Panc1 (cell line): ENCODE measurements around the gene C13orf46. TPM values are rescaled to one million over a fixed set of nuclear protein-coding genes. Genes with fewer than 3 reads are reported as not detected.

ENCODE experiments used
- ATAC-seq: fragments of 200-7000 bp; cut with Tn5 transposase; 2 replicates; pipeline ENCODE4 v1.9.1; 2020; ENCODE audit warnings: mild to moderate bottlenecking, moderate library complexity
- BruUV-seq: library from RNA; stranded (reverse); fragments of 400-500 nt; replicated peaks from 2 replicates; lab custom pipeline; 2021; lab: Mats Ljungman, UMichigan
- CTCF ChIA-PET: fragments of 300-600 bp; sonication (Branson Sonifier 250); formaldehyde crosslinking; loops from one replicate; lab custom pipeline; 2022; ENCODE audit warnings: antibody characterized with exemption; lab: Charles Lee
- POLR2A ChIA-PET: fragments of 300-600 bp; sonication (Branson Sonifier 250); formaldehyde crosslinking; loops from one replicate; lab custom pipeline; 2022; ENCODE audit warnings: antibody characterized with exemption; lab: Charles Lee
- DNase-seq: peaks from one replicate; pipeline ENCODE4 v3.0.0-alpha.2; 2010; ENCODE audit warnings: low read depth, low spot score
- H3K27ac ChIP-seq: 2 replicates; pipeline ENCODE4 v1.5.1; 2011; ENCODE audit warnings: mild to moderate bottlenecking, low read length, inconsistent platforms
- H3K27me3 ChIP-seq: fragments of 200-500 bp; sonication (Bioruptor generic); 2 replicates; pipeline ENCODE4 v1.6.0; 2014; ENCODE audit warnings: low read length, inconsistent platforms; ENCODE audit not compliant: control insufficient read depth, insufficient read depth
- H3K36me3 ChIP-seq: fragments of 200-500 bp; sonication (Bioruptor generic); 2 replicates; pipeline ENCODE4 v1.5.1; 2014; ENCODE audit warnings: inconsistent platforms, mild to moderate bottlenecking, low read length, moderate library complexity; ENCODE audit not compliant: control insufficient read depth, insufficient read depth
- H3K4me1 ChIP-seq: 2 replicates; pipeline ENCODE4 v1.5.1; 2011; ENCODE audit warnings: inconsistent platforms, mild to moderate bottlenecking, low read length, moderate library complexity; ENCODE audit not compliant: control insufficient read depth, insufficient read depth
- H3K4me3 ChIP-seq, 2 experiments: 2 replicates each; pipeline ENCODE4 v1.5.1; 2011 to 2012; ENCODE audit warnings: low read depth in 2 of 2, low read length in 2 of 2, mild to moderate bottlenecking in 2 of 2, inconsistent platforms in 1 of 2, moderate library complexity in 1 of 2
- H3K9me3 ChIP-seq: fragments of 200-500 bp; sonication (Bioruptor generic); 2 replicates; pipeline ENCODE4 v1.5.1; 2014; ENCODE audit warnings: low read depth, mild to moderate bottlenecking, inconsistent platforms, low read length, moderate library complexity; ENCODE audit not compliant: control insufficient read depth, insufficient read depth
- CTCF ChIP-seq: fragments of 450-650 bp; IDR thresholded peaks from 2 replicates; pipeline ENCODE4 v1.5.1; 2017; ENCODE audit warnings: mild to moderate bottlenecking
- POLR2AphosphoS5 ChIP-seq: IDR thresholded peaks from 2 replicates; pipeline ENCODE4 v1.6.1; 2012; ENCODE audit warnings: mild to moderate bottlenecking, low read depth, low read length, moderate library complexity
- REST ChIP-seq, 2 experiments: IDR thresholded peaks; 2 replicates each; pipeline ENCODE4 v1.6.1; 2011 to 2012; ENCODE audit warnings: low read depth in 2 of 2, control low read depth in 1 of 2, low read length in 1 of 2, mild to moderate bottlenecking in 1 of 2, moderate library complexity in 1 of 2; ENCODE audit not compliant: insufficient read depth in 1 of 2
- SIN3A ChIP-seq: IDR thresholded peaks from 2 replicates; pipeline ENCODE4 v1.6.1; 2012; ENCODE audit warnings: low read depth, mild to moderate bottlenecking, low read length, moderate library complexity, borderline replicate concordance; ENCODE audit not compliant: insufficient read depth
- TCF7L2 ChIP-seq: IDR thresholded peaks from 2 replicates; pipeline ENCODE4 v1.6.1; 2011; ENCODE audit warnings: mild to moderate bottlenecking, low read depth, low read length, inconsistent platforms
- in situ Hi-C: cut with HindIII; loops from 2 replicates; pipeline ENCODE4 v1.10.0; 2016; ENCODE audit warnings: low sequenced_read_pairs, low pct_unique_long_range_greater_than_20kb
- intact Hi-C: fragments of 100-400 bp; cut with micrococcal nuclease; formaldehyde crosslinking; loops from one replicate; pipeline ENCODE4 v1.10.0; 2022; ENCODE audit not compliant: unreplicated experiment
- total RNA-seq: library from RNA; stranded (reverse); gene quantifications from one replicate; pipeline ENCODE4 v1.2.1, GENCODE V29; 2021; ENCODE audit not compliant: unreplicated experiment

The C13orf46 gene
- total RNA-seq, 1 experiment from 2014 or later, result 2.6 TPM

GRCh38 chr13:113937073-113937472 is 36.8 kb downstream of the C13orf46 start:
- ChIA-PET POLR2A (no interaction called here), CTCF (interaction anchor here (0.7 kb wide), 1 partner anchor 131 kb away, joined by 14 read pairs; no protein-coding TSS in a partner anchor)
- BruUV-seq, result no TSS peak

GRCh38 chr13:113936166-113936965 is 37.5 kb downstream of the C13orf46 start:
- no peak for DNase-seq
- no TSS peak for BruUV-seq
- intact Hi-C loops, result no loop called here
- ChIA-PET POLR2A (no interaction called here), CTCF (interaction anchor here (0.7 kb wide), 1 partner anchor 130 kb away, joined by 14 read pairs; no protein-coding TSS in a partner anchor)
- Histone ChIP-seq H3K36me3 (no peaks in the 10 kb centered on the region), H3K27me3 (no peaks in the 10 kb centered on the region), H3K27ac (no peak overlapping the region), H3K9me3 (no peaks in the 10 kb centered on the region), H3K4me3 (no peak overlapping the region), H3K4me1 (no peaks in the 10 kb centered on the region)
- ATAC-seq, result no peak
- in situ Hi-C loops, result no loop called here
- TF ChIP-seq TCF7L2 (no peak), POLR2AphosphoS5 (no peak), CTCF (no peak), REST (IDR thresholded peaks at IDR 0.05; ENCODE audit: insufficient read depth in 1 of 2, low read depth in 2 of 2, low read length in 1 of 2) (no peak)

More at GRCh38 chr13:113937073-113937472, 36.8 kb downstream of the C13orf46 start:
- no peak for DNase-seq
- Histone ChIP-seq H3K4me1 (no peaks in the 10 kb centered on the region), H3K9me3 (no peaks in the 10 kb centered on the region), H3K27ac (no peak overlapping the region), H3K27me3 (no peaks in the 10 kb centered on the region), H3K4me3 (no peak overlapping the region), H3K36me3 (no peaks in the 10 kb centered on the region)
- no peak for ATAC-seq
- intact Hi-C loops (no loop called here), in situ Hi-C loops (no loop called here)
- TF ChIP-seq CTCF, result no peak
- TF ChIP-seq TCF7L2, result no peak
- TF ChIP-seq POLR2AphosphoS5, result no peak
- no peak for TF ChIP-seq SIN3A
- TF ChIP-seq REST (IDR thresholded peaks at IDR 0.05; ENCODE audit: insufficient read depth in 1 of 2, low read depth in 2 of 2, low read length in 1 of 2), result no peak
